ENCODE measurements around the gene CYGB. TPM values are rescaled to one million over a fixed set of nuclear protein-coding genes. Genes with fewer than 3 reads are reported as not detected.

Gene CYGB
- polyA plus RNA-seq, 1 of the 3 experiments (the other 2 are of a cell fraction), result 1.7 TPM

DNA sequence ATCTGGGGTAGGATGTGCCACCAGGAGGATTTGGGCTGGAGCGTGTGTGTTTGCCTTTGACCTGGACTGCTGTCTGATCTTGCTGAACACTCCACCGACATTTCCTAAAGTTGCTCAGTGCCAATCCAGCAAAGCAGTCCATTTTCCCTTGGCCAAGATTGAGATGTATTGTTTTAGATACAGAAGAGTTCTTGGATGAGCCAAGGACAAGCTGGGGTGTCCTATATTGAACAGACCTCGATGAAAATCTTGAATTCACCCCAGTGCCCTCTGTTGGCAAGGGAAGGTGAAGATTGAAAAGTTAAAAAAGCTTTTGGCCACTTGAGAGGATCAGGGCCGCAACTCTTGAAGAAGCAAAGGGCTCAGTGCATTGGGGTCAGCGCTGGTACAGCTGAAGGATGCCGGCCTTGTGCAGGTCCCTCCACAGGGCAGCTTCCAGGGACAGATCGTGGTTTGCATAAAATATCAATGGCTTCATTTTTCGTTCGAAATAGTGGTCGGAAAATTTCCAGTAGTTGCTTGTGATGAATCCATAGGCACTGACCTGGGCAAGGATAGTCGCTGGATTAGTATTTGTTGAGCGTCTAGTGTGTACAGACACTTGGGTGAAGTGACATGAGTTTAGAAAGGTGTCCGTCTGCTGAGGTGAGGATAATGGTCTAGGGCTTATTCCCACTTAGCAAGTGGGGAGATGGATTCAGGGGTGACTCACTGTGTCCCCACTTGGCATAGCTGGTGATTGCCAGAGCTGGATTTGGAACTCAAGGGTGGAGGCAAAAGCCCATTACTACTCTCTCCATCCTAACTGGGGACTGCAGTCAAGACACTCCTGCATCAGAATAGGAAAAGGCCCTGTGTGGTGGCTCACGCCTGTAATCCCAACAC, 28.5 kb upstream of the CYGB start:
- Histone ChIP-seq H3F3A (replicated peaks; ENCODE audit: insufficient read depth) (peaks cover 41% of the 10 kb centered on the region), H4K20me1 (ENCODE audit: insufficient read depth) (peaks cover 47% of the 10 kb centered on the region), H3K9me2 (no peaks in the 10 kb centered on the region), H2AFZ (ENCODE audit: low read depth) (no peak overlapping the region), H3K79me2 (ENCODE audit: insufficient read depth) (peaks cover 20% of the 10 kb centered on the region), H3K9ac (no peak overlapping the region), H3K9me3 (no peaks in the 10 kb centered on the region), H3K4me3 (ENCODE audit: low read depth in 2 of 2, low read length in 1 of 2) (no peak overlapping the region), H3K27ac (ENCODE audit: low read depth in 2 of 2, low read length in 1 of 2) (no peak overlapping the region), H3K4me2 (0 out of 2 replicates have a peak overlapping the region, but pooled peaks have one; percentile 16), H3K27me3 (ENCODE audit: insufficient read depth) (no peaks in the 10 kb centered on the region), H3K4me1 (ENCODE audit: control insufficient read depth in 1 of 2, insufficient read depth in 2 of 2, low read depth in 1 of 2, low read length in 1 of 2) (peaks cover 18 to 20% of the 10 kb centered on the region in 2 experiments), H3K36me3 (replicated peaks in 1 of 2; ENCODE audit: control insufficient read depth in 1 of 2, insufficient read depth in 2 of 2, low read length in 1 of 2) (peaks cover 23 to 36% of the 10 kb centered on the region in 2 experiments)
- WGBS (ENCODE audit: low lambda C conversion rate), result 89% methylated on average over 14 of the region's 14 CpGs
- POLR2A ChIA-PET, result interaction anchor here (0.6 to 3.3 kb wide), 7 partner anchors 8 to 100 kb away, joined by 3 to 20 read pairs (median 3); partner anchors contain the start of gene ST6GALNAC2
- TF ChIP-seq TEAD4 (IDR thresholded peaks at IDR 0.05; ENCODE audit: borderline replicate concordance, insufficient read depth), result no peak
- no peak for TF ChIP-seq NFIC (IDR thresholded peaks at IDR 0.05; ENCODE audit: borderline replicate concordance)
- TF ChIP-seq, protein P1, sequence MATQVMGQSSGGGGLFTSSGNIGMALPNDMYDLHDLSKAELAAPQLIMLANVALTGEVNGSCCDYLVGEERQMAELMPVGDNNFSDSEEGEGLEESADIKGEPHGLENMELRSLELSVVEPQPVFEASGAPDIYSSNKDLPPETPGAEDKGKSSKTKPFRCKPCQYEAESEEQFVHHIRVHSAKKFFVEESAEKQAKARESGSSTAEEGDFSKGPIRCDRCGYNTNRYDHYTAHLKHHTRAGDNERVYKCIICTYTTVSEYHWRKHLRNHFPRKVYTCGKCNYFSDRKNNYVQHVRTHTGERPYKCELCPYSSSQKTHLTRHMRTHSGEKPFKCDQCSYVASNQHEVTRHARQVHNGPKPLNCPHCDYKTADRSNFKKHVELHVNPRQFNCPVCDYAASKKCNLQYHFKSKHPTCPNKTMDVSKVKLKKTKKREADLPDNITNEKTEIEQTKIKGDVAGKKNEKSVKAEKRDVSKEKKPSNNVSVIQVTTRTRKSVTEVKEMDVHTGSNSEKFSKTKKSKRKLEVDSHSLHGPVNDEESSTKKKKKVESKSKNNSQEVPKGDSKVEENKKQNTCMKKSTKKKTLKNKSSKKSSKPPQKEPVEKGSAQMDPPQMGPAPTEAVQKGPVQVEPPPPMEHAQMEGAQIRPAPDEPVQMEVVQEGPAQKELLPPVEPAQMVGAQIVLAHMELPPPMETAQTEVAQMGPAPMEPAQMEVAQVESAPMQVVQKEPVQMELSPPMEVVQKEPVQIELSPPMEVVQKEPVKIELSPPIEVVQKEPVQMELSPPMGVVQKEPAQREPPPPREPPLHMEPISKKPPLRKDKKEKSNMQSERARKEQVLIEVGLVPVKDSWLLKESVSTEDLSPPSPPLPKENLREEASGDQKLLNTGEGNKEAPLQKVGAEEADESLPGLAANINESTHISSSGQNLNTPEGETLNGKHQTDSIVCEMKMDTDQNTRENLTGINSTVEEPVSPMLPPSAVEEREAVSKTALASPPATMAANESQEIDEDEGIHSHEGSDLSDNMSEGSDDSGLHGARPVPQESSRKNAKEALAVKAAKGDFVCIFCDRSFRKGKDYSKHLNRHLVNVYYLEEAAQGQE (IDR thresholded peaks at IDR 0.05; ENCODE audit: low read depth, low read length), result no peak
- TF ChIP-seq GABPA (IDR thresholded peaks at IDR 0.05; ENCODE audit: low read depth), result no peak
- no peak for TF ChIP-seq RFX5 (IDR thresholded peaks at IDR 0.05; ENCODE audit: low read length)
- no peak for TF ChIP-seq EP300 (IDR thresholded peaks at IDR 0.05; ENCODE audit: borderline replicate concordance in 1 of 2, low read depth in 1 of 2, low read length in 1 of 2)
- TF ChIP-seq FOXM1 (IDR thresholded peaks at IDR 0.05; ENCODE audit: low read depth), result no peak
- TF ChIP-seq TCF12 (IDR thresholded peaks at IDR 0.05), result no peak
- TF ChIP-seq SIN3A (IDR thresholded peaks at IDR 0.05; ENCODE audit: borderline replicate concordance, low read depth, low read length), result no peak
- TF ChIP-seq, protein P2, sequence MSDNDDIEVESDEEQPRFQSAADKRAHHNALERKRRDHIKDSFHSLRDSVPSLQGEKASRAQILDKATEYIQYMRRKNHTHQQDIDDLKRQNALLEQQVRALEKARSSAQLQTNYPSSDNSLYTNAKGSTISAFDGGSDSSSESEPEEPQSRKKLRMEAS (IDR thresholded peaks at IDR 0.05; ENCODE audit: low read depth), result no peak
- TF ChIP-seq RXRA (IDR thresholded peaks at IDR 0.05; ENCODE audit: borderline replicate concordance, low read depth), result no peak
- TF ChIP-seq, protein P3, sequence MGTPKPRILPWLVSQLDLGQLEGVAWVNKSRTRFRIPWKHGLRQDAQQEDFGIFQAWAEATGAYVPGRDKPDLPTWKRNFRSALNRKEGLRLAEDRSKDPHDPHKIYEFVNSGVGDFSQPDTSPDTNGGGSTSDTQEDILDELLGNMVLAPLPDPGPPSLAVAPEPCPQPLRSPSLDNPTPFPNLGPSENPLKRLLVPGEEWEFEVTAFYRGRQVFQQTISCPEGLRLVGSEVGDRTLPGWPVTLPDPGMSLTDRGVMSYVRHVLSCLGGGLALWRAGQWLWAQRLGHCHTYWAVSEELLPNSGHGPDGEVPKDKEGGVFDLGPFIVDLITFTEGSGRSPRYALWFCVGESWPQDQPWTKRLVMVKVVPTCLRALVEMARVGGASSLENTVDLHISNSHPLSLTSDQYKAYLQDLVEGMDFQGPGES (IDR thresholded peaks at IDR 0.05; ENCODE audit: low read depth, low read length), result no peak
- TF ChIP-seq ELF1 (IDR thresholded peaks at IDR 0.05), result no peak
- no peak for TF ChIP-seq FOXJ3 (CRISPR knock-in tag; IDR thresholded peaks at IDR 0.05)
- TF ChIP-seq POLR2AphosphoS5 (IDR thresholded peaks at IDR 0.05; ENCODE audit: low read depth, low read length), result no peak; the same call in 1 of the 2 replicates
- no peak for TF ChIP-seq FOSL2 (IDR thresholded peaks at IDR 0.05; ENCODE audit: borderline replicate concordance, low read depth)
- CTCF ChIA-PET, result interaction anchor here (0.9 to 8.8 kb wide), 8 partner anchors 7 to 169 kb away, joined by 3 to 89 read pairs (median 12); no protein-coding TSS in a partner anchor
- no peak for DNase-seq

All from SK-N-SH (cell line).